Activated CD4-positive, alpha-beta T cell treated with anti-CD3 and anti-CD28 coated beads for 48 hours (primary cell): ENCODE data around the gene PGAP6.
"Not testable (repeated sequence)": the region's sequence is repeated elsewhere in the genome, so short reads cannot be mapped to it uniquely, and the experiment has no call there.

Experiments
- DNase-seq: peaks from one replicate; pipeline ENCODE4 v3.0.0-alpha.2; 2020

The PGAP6 gene

DNA sequence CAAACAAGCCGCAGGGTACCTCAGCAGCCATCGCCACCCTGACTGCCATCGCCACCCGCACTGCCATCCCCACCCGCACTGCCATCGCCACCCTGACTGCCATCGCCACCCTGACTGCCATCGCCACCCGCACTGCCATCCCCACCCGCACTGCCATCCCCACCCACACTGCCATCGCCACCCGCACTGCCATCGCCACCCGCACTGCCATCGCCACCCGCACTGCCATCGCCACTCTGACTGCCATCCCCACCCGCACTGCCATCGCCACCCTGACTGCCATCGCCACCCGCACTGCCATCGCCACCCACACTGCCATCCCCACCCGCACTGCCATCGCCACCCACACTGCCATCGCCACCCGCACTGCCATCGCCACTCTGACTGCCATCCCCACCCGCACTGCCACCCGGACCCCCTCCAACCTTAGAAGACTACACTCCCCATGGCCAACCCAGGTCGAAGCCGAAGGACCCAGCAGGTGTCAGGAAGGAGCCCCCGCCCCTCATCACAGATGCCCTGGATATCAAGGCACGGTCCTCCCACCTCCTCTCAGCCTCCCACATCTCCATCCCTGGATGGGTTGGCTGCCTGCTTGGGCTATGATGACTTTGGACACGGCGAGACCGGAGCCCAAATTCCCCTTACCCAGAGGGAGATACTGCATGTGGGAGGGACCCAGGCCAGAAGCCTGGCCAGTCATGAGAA is 3.5 kb downstream of the PGAP6 start:
- DNase-seq: not testable (repeated sequence)

DNA sequence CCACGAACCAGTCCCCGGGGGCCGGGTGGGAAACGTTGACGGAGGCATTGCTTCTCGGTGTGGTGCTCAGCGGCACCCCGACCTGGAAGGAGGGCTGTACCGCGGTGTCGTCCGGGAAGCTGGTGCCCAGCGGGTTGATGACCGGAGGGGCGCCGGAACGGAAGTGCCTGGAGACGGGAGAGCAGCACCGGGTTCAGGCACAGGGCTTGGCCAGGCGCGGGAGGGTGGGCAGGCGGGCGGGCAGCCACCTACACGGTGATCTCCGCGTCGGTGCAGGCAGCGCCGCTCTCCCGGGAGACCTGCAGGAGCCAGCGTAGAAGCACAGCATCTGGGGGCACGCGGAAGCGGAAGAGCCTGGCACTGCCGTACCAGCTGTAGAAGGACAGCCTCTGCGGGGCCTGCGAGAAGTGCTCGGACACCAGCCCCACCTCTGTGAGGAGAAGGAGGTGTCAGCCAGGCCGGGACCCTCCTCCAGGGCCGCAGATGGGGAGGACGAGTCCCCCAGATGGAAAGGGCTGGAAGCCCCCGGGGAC is 4.3 kb downstream of the PGAP6 start:
- no peak for DNase-seq

DNA sequence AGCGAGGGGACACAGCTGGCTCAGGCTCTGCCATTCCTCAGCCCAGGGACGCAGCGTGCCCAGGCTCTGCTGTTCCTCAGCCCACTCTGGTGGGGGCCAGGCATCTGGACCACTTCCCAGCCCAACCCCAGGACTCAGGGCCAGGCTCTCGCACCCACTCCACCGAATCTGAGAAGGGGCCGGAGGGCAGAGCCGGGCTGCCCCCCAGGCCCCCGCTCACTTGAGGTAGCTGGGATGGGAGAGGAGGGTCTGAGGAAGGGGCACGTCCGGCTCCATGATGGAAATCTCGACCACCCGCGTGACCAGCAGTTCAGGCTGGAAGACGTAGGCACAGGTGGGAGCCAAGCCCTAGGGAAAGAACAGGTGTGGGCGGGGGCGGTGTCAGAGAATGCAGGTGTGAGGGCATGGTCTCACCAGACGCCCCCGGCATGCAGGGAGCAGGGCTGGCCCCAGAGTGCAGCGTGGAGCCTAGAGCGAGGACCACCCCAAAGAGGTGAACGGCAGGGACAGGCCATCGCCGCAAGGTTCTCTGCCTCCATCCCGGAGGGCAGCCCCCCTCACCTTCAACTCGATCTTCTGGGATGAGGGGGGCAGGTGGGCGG is 4.9 kb downstream of the PGAP6 start:
- no peak for DNase-seq

DNA sequence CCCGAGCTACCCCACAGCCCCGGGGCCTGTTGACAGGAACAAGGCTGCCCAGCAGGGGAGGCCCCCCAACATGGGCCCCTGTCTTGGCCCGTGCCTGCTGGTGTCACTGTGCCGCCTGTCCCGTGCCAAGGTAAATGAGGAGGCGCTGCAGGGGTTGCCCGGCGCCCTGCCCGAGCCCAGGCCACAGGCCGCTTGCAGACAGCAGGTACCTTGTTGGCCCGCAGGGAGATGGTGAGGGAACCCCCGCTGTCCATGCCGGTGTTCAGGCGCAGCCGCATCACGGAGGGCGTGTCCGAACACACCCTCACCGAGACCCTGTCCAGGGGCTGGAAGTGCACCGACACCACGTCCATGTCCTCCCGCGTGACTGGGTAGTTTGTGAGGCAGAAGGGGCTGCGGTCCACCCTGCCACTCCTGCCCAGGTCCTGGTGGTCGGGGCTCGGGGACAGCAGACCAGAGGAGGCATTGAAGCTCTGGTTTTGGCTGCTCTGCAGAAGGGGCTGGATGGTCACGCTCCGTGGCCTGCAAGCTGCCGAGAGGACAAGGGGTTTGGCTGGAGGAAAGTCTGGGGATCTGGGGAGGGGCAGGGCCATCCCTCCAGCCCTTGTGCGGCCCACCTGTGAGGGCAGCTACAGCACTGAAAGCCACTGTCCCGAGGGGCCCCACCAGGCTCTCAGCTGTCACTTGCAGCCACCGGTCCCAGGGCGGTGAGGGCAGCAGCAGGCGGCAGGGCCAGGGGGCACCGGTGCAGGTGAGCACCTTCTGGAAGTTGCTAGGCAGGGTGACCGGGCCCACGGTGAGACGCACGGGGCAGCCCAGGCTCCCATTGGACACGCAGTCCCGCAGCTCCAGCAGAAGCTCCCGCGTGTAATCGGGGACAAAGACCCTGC is 5.6 kb downstream of the PGAP6 start:
- DNase-seq: no peak

DNA sequence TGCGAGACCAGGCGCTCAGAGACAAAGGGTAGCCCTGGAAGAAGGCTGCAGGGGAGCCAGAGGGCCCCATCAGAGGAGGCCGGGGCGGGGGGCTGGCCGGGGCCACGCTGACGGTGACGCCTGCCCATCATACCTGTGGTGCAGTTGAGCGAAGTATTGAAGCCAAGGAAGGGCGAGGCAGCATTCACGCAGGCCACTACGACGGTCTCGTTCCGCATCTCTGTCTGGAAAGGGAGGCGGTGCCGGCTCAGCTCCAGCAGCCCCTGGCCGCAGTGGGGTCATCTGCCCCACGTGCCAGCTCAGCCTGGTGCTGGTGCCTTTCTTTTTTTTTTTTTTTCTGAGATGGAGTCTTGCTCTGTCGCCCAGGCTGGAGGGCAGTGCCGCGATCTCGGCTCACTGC is 6.6 kb downstream of the PGAP6 start:
- no peak for DNase-seq

DNA sequence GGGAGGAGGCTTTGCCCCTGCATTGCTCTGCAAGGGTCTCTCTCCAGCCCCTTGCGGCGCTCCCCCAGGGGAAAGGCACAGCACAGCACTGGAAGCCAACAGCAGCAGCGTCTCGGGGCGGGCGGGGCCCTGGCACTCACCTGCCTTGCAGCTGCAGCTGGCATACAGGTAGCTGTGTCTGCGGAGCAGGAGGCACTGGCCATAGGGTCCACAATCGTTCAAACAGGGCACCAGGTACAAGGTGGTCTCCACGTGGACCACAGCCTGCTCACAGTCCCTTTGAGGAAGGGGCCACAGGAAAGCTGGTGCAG is 7.2 kb downstream of the PGAP6 start:
- no peak for DNase-seq

DNA sequence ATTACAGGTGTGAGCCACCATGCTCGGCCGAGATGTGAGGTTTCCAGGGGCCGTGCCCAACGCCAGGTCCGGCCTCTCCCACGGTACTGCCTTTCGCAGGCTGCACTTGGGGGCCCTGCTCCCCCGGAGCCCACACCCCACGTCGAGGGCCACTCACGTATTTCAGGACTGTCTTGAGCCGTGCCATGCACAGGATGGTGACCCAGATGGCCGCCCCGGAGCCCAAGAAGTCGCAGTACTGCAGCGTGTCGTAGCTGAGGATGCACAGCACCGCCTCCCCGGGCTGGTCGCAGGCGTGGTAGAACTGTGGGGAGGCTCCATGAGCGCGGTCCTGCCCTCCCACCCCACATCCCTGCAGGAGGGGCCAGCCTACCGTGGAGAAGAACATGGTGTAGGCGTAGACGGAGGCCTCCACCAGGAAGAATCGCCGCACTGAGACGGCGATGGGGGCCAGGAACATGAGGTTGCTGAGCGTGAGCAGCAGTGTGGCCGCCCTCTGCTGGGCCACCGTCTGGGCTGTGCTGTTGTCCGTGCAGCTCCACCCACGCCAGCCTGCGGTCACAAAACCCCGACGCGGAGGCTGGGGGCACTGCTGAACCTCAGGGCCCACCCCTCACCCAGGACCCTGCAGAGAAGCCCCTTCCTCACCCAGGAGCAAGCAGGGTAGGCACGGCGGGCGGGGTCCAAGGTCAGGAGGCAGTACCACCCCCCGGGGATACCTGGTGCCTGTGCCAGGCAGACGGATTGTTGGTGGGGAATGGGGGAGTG is 7.7 kb downstream of the PGAP6 start:
- DNase-seq: no peak

DNA sequence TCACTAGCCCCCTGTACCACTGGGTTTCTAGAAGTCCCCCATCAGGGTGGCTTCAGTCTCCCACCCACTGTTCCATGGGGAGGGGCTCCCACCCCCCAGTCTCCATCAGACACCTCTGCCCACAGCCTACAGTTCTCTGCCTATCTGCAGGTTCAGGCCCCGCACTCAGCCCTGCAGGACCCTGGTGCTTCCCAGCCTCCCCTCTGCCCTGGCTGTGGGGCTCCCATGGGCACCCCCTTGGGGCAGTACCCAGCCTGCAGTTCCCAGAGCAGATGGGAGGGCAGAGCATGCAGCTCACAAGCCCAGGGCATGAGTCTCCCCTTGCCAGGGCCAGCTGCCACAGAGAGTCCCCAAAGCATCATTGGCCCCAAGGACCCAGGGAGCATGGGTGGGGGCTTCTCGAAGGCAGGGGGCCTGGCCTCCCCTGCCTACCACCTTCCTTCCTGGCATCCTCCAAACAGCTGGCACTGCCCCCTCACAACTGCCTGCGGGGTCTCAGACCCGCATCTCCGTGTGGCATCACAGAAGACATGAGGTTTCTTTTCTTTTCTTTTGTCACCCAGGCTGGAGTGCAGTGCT is 8.7 kb downstream of the PGAP6 start:
- DNase-seq: no peak

DNA sequence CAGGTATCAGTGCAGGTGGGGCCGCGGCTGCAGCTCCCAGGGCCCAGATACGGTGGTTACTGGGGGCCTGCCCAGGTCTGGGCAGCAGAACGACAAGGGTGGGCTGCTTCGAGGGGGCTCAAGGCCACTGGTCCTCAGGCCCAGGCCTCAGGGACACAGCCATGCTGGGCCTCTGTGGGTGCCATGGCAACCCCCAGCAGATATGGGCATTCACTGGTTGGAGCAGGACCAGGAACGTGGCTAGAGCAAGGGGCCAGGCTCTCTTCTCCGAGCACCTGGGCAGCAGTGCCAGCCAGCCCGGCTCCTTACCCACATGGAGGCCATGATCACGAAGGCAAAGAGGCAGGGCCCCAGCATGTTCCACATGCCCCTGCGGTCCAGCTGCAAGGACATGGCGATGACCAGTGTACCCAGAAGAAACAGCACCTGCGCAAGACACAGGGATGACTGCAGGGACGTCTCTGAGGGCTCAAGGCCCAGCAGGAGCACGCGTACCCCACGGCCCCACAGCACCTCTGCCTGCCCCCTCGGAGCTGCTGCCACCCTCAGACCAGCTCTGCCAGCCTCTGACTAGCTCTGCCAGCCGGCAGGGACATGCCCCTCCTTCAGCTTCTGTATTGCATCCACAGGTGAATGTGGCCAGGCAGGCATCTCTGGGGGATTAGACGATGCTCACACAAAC is 9.3 kb downstream of the PGAP6 start:
- no peak for DNase-seq

DNA sequence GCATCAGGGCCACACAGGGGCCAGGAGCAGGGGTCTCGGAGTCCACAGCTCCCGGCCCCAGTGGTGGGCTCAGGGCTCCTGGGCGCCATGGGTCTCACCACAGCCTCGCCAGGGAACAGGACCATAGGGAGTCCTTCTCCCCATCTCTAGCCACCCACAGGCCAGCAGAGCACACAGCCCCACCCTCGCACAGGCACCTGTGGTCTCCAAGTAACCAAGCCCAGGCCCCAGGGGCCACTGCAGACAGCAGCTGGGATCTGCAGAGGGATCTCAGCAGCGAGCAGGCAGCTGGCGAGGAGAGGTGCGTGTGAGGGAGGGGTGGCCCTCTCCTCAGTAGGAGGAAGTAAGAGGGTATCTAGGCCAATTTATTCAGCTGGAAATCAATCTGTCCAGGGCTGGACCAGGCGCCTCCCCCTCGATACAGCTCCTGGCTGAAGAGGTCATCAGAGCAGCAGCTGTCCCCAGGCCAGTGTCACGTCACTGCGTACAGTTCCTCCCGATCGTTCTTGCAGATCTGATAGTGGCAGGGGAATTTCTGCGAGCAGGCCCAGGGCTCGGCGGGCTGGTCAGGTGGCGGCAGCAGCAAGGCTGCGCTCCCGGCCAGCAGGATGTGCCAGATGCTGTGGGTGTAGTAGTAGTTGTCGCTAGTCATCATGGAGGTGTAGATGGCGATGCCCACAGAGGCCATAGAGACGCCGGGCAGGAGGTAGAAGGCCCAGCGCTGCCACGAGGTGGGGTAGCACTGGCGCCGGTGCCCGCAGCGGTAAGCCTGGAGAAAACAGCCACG is 10.1 kb downstream of the PGAP6 start:
- no peak for DNase-seq

DNA sequence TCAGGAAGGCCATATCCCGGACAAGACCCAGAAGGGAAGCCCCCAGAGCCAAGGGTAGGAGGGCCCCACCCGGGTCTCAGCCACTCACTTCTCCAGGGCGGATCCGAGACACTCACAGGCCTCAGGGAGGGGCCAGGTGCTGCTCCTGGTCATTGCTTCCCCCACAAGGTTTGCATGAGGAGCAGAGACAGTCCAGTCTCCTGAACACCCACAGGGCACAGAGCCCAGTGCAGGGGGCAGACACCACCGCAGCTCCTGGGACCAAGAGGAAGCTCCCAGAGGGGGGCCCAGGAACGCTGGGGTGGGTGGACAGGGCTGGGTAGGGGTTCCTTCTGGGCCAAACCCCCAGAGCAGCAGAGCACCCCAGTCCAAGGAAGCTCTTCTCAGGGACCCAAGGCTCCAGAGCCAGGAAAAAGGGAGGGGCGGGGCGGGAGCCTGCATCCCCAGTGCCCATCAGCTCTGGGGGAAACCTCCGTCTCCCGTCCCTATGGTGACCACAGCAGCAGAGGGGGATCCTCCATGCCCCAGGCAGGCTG is 10.7 kb downstream of the PGAP6 start:
- DNase-seq: no peak

DNA sequence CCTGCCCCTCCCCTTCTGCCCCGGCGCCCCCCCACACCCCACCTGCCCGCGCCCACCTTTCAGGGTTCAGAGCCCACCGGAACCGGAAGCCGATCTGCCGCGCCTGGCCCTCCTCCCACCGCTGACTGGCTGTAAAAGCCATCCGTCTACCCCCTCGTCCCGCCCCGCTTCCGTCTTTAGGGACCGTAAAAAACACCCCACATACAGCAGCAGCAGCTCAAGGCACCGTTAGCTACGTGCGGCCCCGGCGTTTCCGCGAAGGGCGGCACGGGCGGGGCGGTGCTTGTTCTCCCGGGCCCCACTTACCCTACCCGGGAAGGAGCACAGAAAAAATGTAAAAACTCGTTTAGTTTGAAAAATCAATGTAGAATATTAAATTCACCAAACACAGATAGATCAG is 11.3 kb downstream of the PGAP6 start, which contains the start of gene MRPL28:
MRPL28 (minus strand) TSS at position 96 of the 400 bp plus-strand sequence. CDS start 320 bp downstream, outside the sequence.
- peak; percentile 96 for DNase-seq

DNA sequence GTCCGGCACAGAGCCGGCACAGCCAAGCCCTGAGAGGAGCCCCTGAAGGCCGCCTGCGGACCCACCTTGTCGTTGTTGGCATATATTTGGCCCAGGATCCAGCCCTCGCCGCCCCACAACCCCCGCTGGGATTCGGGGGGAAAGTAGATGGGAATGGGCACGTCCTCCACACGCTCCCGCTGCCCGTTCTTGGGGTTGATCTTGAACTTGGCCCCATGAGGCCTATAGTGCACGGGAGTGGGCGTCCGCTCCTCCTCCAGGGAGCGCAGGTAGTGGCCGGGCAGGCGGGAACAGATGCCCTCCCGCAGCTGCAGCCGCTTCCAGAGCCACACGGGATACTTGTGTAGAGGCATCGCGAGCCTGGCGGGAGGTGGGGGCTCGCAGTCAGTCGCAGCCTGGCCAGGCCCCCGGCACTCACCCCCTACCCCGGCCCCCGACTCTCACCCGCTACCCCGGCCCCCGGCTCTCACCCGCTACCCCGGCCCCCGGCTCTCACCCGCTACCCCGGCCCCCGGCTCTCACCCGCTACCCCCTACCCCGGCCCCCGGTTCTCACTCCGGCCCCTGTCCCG is 11.8 kb downstream of the PGAP6 start:
- DNase-seq: no peak

DNA sequence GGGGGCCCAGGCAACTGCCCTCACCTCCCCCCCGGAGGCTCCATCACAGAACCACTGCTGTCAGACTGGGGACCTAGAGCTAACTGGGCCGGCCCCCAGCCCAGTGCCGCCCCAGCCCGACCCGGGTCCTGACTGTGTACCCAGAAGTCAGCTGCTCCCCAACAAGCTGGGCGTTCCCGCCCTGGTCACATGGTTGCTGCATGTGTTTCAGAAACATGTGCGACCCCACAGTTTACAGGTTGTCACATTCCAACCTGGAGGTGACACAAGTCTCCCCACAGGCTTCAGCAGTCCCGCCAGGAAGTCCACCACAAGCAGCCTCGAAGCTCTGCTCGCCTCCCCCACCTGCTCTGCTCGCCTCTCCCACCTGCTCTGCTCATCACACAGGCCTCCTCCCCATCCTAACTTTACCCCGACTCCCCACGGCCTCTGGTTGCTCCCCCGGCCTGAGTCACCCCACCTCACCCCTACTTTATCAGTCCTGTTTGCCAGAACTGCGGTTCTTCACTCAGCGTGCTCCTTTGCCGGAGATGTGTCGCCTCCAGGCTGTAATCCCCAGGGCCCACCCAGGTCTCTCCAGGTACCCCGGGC is 12.4 kb downstream of the PGAP6 start:
- DNase-seq: no peak

DNA sequence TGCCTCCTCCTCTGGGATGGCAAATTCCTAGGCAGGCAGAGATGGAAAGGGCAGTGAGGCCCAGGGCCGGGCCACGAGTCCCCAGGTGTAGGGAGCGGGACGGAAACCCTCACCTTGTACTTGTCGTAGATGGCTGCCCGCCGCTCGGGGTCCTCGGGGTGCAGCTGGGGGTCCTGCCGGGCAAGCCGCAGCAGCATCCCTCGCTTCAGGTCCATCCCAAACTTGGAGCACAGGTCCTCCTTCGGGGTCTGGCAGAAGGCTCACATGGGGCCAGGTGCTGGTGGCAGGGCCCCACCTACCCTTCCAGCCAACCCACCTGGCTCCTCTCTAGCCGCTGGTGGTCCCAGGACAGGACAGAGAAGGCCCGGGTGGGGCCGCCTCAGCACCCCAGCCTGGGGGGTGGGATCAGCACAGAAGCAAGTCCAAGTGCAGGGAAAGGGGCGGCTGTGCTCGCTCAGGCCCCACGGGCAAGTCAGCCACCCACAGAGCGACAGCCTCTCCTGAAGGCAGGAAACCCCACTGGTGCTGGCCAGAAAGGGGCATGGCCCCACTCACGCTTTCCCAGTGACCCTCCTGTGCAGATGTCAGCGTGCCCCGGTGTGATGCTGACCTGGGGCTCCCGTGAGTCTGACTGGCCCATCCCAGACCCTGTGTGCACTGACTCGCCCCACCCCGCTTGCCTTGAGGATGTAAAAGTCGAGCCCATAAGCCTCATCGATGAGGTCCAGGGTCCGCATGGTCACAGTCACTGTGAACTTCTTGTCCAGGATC is 13.2 kb downstream of the PGAP6 start:
- no peak for DNase-seq

DNA sequence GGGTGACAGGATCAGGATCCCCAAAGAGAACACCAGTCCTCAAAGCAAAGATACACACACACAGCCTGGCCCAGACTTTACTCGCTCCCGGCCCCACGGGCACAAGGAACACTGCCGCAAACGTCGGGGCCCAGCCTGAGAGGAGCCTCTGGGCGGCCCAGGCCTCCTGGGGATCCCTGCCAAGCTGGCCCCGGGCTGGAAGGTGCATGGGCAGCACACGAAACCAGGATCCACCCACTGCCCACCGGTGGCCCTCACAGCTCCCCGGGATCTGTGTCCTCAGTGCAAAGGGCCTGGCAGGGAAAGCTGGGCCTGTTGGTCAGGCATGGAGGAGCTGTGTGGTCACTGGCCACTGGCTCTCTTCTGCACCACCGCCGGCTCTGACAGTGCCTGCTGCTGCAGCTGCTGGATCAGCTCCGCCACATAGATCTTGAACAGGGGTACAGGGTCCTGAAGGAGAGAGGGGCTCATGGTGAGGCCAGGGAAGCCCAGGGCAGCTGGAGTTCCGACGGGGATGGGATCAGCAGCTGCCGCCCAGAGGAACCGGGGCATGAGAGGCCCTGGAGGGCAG is 14.4 kb downstream of the PGAP6 start:
- no peak for DNase-seq

DNA sequence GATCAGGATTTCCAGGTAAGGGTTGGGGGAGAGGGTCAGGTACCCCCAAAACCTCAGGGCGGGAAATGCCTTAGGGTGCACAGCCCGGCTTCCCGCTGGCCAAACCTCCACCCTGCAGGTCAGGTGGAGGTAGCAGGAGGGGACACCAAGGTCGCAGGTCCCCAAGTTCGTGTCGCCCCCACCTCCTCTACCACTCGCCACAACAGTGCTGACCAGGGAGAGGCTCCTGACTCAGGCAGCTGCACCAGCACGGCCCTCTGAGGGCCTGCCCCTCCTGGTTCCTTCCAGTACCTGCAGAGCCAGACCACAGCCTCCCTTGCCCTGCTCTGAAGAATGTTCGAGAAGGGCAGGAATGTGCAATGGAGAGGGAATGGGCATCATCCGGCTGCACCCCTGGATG is 15.3 kb downstream of the PGAP6 start:
- no peak for DNase-seq

DNA sequence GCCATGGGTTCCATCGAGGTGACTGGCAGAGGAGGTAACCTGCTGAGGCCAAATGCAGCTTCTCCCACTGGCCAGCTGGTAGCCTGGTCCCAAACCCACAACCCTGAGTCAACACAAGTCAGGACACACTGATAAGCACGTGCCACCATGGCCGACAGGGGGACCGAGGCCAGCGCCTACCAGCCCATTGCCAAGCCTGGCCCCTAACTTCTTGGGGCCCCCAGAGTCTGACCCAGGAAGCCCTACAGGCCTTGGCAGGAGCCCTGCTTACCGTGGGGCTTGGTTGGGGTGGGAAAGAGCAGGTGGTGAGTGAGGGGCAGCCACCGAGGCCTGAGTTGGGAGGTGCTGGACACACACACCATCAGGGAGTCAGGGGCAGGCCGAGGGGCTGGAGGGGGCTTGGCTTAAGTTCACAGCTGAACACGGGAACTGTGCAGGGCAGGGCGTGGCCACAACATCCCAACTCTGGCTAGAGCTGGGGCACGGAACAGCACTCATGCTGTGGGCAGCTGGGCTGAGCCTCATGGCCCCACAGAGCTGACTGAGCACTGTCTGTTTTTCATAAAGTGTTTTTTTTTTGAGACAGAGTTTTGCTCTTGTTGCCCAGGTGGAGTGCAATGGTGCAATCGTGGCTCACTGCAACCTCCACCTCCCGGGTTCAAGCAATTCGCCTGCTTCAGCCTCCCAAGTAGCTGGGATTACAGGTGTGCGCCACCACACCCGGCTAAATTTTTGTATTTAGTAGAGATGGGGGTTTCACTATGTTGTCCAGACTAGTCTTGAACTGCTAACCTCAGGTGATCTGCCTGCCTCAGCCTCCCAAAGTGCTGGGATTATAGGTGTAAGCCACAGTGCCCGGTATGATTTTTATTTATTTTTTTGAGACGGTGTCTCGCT is 16.9 kb downstream of the PGAP6 start:
- no peak for DNase-seq
